Kidney capillary endothelial cell (primary cell): Measurements from ENCODE around the gene MSH3.
"Not testable (repeated sequence)": the region's sequence is repeated elsewhere in the genome, so short reads cannot be mapped to it uniquely, and the experiment has no call there.

Experiments
- DNase-seq: peaks from one replicate; pipeline ENCODE4 v3.0.0-alpha.2; 2018; ENCODE audit warnings: low spot score

The MSH3 gene

DNA sequence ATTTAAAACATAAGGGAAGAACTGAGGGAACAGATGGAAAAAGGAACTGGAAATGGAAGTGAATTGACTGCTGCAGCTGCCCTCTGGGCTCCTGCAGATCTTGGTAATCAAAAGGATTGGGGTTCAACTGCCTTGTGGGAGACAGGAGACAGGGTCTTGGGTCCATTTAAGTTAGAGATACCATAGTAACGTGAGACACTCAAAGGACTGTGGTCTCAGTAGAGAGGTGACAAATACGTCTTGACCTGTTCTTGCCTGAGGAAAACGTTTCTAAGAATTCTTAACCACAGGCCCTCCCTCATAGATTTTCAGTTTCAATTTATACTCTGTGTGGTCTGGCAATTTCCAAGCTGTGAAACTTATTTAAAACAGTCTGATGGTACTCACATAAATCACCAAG is 101.2 kb downstream of the MSH3 start:
- no peak for DNase-seq

DNA sequence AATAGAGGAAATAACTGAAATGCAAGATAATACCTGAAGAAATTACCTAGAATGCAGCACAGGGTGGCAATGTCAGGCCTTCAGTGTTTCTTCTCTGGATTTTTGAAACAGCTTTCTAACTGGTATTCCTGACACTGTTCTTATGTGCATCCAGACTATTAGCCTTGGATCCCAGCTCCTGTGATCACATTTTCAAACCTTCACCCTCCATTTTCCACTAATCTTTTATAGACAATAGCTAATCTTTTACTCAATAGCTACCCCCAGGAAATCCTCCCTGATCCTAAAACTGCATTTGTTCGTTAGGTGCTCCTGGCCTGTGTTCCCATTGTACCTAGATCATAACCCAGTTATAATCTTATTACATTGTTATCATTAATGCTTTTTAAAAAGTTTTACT is 101.8 kb downstream of the MSH3 start:
- no peak for DNase-seq

DNA sequence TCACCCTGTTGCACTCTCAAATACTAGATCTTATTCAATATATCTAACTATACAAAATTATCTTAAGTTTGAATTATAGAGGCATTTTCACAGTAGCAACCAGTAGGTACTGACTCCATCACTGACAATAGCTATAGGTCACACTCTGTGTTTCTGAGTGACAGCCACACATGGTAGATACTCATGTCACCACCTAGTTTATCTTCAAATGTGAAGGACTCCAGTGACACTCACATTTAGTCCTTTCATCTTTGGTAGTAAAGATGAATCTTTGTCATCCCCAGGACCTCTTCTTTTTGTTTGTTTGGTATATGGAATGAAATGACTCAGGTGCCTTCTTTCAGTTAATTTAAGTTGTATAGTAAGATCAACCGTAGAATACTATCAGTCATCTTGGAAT is 102.8 kb downstream of the MSH3 start:
- no peak for DNase-seq

DNA sequence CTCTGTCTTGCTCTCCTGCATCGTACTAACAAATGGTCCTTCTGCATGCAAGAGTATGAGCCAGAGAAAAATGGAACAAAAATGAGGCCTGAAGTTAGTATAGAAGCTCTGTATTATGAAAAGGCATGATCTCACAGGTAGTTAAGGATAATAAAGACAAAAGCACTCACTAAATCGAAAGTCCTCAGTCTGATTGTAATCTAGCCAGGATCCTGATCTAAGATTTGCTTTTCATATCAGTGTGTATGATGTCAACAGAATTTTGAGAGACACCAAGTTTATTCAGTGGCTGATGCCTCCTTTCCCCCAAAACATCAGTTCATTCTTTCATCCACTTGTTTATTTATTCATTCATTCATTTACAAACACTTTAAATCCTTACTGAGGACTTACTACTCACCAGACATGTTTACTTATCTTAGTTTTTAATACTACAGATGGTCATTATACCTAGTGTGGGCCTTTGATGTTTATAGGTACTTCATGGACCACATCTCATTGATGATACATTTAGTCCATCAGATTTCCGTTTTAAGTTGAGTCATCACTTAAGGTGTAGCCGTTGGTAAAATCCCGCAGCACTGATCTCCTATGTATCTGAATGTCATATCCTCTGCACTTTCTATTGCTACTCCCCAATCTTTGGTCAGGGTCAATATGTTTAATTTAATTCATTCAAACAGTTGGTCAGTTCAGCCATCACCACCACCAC is 105.6 kb downstream of the MSH3 start:
- no peak for DNase-seq

DNA sequence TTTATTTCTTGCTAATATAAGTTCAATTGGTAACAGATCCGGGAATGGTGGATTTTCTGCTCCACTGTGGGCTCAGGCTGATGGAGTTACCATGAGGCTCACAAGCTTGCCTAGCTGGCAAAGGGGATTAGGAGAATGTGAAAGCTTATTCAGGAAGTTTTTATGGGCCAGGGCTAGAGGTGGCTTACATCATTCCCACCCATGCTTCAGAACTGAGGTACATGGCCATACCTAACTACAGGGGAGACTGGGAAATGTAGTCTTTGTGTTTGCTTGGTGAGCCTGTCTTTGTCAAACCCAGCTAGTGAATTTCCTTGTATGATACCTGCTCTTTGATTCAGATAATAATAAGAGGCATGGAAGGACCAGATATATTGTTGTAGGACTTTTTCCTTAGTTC is 106.2 kb downstream of the MSH3 start:
- no peak for DNase-seq

DNA sequence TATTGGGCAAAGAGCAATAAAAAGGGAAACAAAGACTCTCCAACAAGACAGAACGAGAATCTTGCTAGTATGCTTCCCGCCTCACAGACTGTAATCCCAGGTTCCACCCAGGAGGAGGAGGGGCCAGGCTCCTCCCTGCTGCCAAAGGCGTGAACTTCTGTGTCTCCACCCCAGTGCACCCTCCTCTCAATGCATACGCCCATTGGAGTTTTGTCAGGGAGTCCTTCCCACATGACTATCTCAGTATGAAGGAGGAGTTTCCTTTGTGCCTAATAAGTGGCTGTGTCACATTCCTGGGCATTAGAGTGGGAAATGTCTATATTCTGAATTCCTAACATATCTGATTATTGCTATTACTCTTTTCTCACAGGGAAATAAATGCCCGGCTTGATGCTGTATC is 106.7 kb downstream of the MSH3 start:
- DNase-seq = no peak

DNA sequence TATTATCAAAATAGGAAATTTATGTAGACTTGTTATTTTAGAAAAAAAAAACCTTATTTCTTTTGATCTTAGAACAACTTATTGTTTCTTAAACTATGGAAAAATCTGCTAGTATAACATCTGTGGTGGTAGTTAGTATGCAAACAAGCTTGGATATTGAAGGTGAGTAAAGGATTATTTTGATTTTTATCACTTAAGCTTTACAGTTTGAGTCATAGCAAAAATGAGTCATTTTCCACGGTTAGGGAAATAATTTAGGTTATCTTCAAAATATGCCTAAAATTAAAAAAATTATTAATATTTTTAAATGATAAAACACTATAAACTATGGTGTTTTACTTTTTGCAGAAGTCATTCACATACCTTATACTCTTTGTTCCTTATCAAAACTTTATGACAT is 107.5 kb downstream of the MSH3 start:
- DNase-seq = no peak

DNA sequence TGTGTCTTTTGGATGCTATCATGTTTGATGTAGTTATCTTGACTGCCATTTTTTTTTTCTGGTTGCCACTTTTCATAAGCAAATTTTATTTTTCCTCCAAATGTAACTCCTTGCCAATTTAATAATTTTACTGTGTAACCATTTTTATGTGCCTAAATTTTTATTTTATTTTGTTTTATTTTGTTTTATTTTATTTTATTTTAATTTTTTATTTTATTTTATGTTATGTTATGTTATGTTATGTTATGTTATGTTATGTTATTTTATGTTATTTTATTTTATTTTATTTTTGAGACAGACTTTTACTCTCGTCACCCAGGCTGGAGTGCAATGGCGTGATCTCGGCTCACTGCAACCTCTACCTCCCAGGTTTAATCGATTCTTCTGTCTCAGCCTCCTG is 108.1 kb downstream of the MSH3 start:
- no peak for DNase-seq

DNA sequence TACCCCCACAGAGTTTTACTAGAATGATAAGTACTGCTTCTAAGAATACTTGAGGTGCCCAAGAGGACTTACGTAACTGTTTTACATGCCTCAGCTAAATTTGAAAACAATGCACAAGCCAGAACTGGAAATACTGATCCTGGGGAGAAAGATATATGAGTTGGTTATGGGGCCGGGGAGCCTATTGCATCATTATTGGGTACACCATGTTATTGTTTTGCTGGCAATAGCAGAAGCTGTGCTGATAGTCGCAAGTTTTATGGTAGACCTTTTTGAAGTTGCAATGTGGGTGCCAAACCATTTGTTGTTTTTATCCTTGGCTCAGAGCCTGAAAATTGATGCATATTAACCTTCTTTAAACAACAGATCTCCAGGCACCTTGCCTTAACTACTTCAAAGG is 108.8 kb downstream of the MSH3 start:
- DNase-seq = no peak

DNA sequence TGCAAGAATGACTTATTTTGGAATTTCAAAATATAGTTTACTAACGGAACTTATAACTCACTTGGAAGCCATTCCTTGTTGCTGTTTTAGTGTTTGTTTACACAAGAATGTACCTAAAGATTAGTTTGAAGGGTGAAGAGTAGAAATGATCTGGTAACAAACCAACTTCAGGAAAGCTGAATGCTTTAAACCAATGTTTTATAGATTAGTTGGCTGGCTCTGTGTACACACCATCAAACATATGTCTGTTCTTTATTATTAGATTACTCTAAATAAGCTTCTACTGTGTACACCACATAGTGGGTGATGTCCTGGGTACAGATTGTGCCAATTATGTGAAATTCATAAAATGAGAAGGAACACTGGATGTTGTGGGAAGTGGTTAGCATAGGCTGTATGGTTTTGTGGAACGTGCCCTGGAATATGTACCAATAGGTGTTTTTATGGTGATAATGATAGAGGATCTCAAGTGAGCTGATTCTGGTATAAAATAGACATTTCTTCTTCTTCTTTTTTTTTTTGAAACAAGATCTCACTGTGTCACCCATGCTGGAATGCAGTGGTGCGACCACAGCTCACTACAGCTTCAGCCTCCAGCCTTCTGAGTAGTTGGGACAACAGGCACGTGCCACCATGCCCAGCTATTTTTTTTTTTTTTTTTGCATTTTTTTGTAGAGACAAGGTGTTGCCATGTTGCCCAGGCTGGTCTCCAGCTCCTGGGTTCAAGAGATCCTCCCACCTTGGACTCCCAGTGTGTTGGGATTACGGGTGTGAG is 109.6 kb downstream of the MSH3 start:
- no peak for DNase-seq

DNA sequence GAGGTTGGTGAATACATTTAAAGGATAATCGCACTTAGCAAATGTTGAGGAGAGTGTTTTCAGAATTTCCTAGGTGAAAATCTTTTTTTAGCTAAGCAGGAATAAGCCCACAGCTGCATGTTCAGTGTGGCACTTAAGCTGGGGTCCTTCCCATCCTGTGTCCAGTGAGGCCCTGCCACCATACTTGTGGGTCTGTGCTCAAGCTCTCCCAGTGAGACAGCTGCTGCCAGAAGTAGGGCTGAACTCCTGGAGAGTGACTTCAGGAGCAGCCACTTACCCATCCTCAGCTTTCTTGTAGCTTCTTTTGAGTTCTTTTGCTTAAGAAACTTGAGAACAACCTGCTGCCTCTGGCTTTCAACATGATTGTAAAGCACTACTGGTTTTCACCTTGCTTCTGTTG is 110.3 kb downstream of the MSH3 start:
- DNase-seq = no peak

DNA sequence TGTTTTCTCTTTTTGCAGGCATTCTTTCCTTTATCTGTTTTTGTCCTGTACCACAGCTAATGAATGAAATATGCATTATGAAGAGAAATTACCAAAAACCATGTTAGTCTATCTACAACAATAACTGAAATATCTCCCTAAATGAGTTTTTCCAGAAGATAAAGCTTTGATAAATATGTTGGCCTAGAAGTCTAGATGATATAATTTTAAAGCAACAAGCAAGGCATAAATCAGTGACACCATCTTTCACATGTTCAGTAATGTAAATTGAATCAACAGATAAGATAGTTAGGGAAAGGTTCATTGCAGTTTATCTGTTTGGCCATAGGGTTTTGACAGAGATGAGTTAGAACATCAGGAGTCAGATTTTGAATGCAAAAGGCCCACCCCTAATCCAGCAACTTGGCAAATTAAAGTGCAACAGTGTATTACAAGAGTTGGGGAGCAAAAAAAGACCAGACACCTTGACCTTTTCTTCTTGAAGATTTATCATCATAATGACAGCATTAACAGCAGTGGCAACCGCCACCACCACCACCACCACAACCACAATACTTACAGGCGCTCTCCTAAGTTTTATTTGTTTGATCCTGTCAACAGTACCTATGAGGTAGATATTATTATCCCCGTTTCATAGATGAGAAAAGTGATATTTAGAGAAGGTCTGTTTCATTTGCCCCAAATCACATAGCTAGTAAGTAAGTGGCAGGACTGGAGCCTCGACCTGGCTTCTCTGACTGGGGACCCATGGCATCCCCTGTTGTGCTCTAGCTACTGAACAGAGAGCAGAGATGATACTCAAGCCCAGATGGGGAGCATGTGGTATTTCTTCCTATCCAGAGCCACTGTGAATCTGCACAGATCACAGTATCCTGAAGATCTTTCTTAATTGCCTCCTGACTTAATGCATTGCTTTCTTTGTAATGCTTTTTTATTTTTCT is 123.2 kb downstream of the MSH3 start:
- no peak for DNase-seq

DNA sequence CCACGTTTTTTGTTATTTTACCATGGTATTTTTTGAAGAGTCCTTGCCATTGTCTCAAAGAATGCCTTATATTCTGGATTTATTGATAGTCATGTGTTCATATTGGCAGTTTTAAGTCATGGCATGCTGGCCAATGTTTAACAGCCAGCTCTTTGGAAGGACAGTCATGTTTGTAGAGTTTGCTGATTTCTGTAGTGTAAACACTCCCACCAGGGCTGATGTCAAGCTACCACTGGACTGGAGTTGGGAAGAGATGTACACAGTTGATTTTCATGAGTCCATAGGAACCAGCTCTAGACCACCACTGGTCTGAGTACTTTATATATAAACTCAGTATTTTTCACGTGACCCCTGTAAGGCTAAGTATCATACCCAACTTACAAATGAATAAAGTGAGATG is 125.6 kb downstream of the MSH3 start:
- DNase-seq = no peak

DNA sequence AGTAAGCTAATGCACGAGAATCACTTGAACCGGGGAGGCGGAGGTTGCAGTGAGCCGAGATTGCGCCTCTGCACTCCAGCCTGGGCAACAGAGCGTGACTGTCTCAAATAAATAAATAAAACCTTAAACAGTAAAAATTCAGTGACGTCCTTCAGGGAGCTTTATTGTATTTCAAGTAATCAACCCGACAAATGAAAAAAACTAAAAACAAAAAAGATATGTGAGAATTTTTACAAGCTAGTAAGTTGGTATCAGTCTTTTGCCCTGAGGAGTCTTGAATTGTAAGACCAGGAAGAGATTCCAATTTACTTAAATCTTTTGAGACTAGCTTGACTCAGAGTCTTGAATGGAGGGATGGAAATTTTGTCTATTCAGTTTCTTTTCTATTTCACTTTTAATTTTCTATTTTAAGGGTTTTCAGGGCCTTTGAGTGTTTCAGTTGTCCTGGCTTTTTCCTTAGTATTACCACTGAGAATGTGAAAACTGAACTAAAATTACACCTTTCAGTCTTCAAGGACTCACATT is 126.4 kb downstream of the MSH3 start:
- no peak for DNase-seq

DNA sequence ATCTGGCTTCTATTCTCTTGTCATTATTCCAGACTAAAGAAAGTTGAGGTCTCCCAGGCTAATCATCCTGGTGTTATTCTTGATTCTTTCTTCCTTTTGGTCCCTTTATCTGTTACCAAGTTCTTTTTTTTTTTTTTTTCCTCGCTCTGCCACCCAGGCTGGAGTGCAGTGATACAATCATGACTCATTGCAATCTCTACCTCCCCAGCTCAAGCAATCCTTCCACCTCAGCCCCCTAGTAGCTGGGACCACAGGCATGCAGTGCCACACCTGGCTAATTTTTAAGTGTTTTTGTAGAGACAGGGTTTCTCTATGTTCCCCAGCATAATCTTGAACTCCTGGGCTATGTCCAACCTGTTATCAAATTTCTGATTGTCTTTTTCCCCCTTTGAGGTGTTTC is 126.9 kb downstream of the MSH3 start:
- no peak for DNase-seq

DNA sequence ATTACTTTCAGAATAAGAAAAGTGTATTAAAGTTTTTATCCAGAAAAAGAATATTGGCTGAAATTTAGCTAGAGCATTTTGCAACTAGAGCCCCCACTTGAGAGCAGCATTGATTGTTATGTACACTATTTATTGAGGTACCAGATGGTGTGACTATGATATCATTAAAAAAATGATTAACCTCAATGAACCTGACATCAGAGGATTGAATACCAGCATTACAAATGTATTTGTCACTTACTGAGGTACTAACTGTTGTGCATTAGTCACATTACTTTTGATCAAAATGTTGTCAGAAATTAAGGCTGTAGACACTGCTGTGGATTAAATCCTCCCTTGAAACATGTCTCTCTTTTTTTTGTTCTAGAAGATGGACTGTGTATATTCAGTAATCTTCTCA is 128.2 kb downstream of the MSH3 start:
- no peak for DNase-seq

DNA sequence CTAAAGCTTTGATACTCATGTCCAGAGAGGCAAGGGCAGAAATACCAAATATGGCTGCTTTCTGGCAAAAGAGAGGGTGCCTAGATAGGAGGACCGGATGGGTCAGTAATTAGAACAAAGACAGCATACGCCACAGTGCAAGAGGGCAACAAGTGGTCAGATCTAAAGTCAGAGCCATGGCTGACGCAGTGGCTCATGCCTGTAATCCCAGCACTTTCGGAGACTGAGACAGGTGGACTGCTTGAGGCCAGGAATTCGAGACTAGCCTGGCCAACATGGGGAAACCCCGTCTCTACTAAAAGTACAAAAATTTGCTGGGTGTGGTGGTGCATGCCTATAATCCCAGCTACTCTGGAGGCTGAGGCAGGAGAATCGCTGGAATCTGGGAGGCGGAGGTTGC is 129.3 kb downstream of the MSH3 start:
- DNase-seq = not testable (repeated sequence)

DNA sequence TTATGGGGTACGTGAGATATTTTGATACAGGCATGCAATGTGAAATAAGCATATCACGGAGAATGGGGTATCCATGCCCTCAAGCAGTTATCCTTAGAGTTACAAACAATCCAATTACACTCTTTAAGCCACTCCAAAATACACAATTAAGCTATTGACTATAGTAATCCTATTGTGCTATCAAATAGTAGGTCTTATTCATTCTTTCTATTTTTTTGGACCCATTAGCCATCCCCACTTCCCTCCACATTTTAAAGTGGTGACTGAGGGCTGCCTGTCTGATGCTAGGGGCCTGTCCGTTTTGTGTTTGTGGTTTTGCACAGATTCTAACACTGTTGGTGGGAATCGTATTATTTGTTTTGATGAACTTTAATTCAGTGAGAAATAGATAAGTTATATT is 130.0 kb downstream of the MSH3 start:
- no peak for DNase-seq

DNA sequence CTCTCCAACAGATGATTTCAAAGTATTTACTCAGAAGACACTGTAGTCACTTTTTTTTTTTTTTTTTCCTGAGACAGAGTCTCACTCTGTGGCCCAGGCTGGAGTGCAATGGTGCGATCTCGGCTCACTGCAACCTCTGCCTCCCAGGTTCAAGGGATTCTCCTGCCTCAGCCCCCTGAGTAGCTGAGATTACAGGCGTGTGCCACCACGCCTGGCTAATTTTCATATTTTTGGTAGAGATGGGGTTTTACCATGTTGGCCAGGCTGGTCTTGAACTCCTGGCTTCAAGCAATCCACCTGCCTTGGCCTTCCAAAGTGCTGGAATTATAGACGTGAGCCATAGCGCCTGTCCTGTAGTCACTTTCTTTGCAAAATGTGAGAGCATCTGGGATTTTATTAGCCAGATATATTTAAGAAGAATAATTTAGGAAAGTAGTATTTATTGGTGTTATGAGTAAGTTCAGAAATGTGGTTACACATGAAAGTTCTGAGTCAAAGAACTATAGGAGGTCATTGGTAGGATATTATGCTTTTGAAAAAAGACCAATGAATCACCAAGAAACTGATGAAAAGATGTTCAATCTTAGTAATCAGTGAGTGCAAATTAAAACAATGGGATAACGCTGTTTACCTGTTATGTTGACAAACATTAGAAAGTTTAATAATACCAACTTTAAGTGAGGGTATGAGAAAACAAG is 135.0 kb downstream of the MSH3 start:
- not testable (repeated sequence) for DNase-seq

DNA sequence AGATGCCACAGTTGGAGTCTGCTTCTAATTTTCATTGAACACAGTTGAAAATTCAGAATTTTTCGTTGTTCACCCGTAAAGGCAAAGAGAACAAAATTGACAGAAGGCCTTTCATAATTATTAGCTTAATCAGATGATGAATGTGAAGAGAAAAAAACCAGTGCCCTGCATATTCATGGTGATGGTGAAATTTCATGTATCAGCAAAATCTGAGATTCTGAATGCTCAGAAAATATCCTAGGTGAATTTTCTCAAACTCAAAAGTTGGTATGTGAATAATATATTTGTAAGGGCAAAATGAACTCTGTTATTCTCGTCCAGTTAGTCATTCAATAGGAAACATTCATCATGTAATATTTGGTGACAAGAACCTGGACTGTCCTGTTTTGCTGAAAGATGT is 136.2 kb downstream of the MSH3 start:
- DNase-seq = no peak

DNA sequence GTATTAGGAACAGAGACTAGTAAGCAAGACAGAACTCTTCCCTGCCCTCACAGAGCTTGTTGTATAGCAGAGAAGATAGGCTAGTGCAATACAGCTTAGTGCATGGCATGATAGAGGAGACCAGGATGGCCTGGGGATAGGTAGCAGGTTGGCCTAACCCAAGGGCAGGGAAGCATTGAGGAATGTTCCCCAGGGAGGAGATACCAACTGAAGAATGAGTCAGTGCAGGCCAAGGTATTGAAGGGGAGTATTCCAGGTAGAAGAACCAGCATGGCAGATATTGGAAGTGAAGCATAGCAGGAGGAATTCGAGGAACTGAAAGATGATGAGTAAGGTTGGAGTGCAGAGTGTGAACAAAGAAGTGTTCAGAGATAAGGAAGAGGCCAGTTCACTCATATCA is 138.9 kb downstream of the MSH3 start:
- DNase-seq = no peak

DNA sequence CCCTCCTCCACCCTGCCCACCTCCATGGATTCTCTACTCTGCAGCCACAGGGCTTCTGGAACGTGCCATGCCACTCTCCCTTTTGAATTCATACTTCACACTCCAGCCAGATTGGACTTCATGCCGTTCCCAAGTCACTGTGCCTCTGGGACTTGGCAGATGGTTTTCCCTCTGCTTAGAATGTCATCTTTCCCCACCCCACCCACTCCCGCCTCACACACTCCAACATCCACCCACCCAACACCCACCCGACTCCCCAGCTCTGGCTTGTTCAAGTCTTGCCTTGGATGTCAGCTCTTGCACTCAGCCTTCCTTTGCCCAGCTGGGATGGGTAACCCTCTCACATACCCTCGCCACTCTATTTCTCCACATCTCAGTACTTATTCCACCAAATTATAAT is 142.4 kb downstream of the MSH3 start:
- no peak for DNase-seq
